ENCODE measurements around the gene DNAH10.
A peak's percentile ranks its signal among the peaks of the same experiment; 100 is the strongest.
"Not testable (repeated sequence)": the region's sequence is repeated elsewhere in the genome, so short reads cannot be mapped to it uniquely, and the experiment has no call there.

DNAH10 gene

DNA sequence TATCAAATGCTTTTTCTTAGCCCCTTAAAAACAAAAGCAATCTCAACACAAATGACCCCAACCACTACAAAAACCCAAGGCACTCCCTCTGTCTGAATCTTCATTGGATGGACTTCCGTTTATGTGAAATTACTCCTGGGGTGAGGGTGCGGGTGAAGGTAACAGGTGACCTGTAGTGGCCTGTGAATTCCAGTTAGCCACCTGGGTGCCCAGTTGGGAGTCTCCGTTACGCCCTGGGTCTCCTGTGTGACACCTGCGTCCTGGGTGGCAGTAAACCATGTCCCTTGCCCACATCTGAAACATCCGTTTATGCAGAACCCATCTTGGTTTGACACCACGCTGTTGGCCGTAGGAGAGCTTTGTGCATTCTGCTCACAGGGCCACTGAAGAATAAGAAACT is 148.0 kb downstream of the DNAH10 start:
- DNase-seq, result no peak

GRCh38 chr12:123910761-123911193 is 148.7 kb downstream of the DNAH10 start:
- no peak for DNase-seq

DNA sequence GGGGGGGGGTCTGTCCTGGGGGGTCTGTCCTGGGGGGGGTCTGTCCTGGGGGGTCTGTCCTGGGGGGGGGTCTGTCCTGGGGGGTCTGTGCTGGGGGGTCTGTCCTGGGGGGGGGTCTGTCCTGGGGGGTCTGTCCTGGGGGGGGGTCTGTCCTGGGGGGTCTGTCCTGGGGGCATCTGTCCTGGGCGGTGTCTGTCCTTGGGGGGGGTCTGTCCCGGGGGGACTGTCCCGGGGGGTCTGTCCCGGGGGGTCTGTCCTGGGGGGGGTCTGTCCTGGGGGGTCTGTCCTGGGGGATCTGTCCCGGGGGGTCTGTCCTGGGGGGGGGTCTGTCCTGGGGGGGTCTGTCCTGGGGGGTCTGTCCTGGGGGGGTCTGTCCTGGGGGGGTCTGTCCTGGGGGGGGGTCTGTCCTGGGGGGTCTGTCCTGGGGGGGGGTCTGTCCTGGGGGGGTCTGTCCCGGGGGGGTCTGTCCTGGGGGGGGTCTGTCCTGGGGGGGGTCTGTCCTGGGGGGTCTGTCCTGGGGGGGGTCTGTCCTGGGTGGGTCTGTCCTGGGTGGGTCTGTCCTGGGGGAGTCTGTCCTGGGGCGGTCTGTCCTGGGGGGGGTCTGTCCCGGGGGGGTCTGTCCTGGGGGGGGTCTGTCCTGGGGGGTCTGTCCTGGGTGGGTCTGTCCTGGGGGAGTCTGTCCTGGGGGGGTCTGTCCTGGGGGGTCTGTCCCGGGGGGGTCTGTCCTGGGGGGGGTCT is 149.7 kb downstream of the DNAH10 start:
- DNase-seq, result not testable (repeated sequence)

- DNase-seq, result peak; percentile 45
Observed at GRCh38 chr12:123912415-123913380, 150.6 kb downstream of the DNAH10 start.

DNA sequence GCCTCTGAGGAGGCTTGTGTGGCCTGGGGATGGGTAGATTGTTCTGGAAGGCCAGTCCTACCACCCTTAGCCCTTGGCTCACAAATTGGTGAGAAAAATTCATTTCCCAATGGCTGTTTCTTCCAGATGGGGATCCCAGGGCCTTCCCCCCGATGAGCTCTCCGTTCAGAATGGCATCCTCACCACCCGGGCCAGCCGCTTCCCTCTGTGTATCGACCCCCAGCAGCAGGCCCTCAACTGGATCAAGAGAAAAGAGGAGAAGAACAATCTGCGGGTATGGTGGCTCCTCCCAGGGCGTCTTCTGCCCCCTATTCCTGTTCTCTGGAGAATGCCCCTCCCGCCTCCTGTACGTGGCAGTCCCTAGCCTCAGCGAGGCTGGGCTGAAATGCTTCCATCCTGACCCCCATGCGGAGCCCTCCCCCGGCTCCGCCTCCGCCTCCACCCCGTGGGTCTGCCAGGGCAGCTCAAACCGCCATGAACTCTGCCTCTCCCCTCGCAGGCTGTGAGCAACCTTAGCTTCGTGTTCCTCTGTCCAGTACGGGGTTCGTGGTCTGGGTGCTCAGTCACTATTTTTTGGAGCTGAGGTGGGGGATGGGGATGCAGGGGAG is 152.7 kb downstream of the DNAH10 start:
- DNase-seq, result no peak

- no peak for DNase-seq
Observed at GRCh38 chr12:123916729-123917128, 154.6 kb downstream of the DNAH10 start.

GRCh38 chr12:123917337-123917850 is 155.3 kb downstream of the DNAH10 start:
- DNase-seq, result no peak

GRCh38 chr12:123919980-123920360 is 157.9 kb downstream of the DNAH10 start:
- no peak for DNase-seq

DNA sequence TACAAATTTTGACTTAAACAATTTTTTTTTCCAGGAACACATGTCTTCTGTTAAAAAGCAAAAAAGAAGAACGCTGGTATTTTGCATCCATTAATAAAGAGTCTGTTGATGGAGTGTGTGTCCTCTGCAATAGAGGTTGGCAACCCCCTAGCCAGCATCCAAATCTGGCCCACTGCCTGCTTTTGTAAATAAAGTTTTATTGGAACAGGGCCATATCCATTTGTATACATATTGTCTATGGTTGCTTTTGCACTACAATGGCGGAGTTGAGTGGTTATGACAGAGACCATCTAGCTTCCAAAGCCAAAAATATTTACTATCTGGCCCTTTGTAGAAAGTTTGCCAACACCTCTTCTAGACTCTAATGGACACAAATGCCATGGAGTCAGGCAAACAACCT is 160.9 kb downstream of the DNAH10 start:
- no peak for DNase-seq

DNA sequence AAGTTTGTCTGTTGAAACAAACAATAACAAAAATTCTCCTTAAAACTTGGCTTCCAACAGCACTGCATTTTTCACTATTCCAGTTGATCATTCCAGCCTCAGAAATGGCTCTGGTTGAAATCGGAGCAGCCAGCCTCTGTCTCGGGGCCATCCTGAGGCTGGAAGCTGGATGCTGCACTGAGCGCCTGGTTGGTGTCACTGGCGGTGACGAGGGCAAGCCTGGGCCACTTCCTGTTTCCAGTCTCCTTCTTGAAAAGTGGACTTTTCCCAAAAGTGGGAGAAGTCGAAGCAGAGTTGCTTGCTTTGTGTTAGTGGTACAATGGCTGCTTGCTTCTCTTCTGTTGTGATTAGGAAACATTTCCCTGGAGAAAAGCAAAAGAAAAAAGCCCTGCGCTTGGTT is 161.8 kb downstream of the DNAH10 start:
- DNase-seq, result no peak

DNA sequence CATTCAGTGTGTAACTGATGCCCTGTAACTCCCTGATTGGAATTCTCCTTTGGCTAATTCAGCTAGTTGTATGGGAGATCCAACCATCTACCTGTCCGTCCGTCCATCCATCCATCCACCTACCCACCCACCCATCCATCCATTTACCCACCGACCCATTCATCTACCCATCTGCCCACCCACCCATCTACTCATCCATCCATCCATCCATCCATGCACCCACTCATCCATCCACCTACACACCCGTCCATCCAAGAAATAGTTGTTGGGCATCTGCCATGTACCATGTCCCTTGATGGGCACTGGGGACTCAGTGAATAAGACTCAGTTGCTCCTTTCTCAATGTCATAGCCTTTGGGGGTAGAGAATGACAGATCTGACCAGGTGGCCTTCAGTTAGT is 162.4 kb downstream of the DNAH10 start:
- DNase-seq, result no peak

DNA sequence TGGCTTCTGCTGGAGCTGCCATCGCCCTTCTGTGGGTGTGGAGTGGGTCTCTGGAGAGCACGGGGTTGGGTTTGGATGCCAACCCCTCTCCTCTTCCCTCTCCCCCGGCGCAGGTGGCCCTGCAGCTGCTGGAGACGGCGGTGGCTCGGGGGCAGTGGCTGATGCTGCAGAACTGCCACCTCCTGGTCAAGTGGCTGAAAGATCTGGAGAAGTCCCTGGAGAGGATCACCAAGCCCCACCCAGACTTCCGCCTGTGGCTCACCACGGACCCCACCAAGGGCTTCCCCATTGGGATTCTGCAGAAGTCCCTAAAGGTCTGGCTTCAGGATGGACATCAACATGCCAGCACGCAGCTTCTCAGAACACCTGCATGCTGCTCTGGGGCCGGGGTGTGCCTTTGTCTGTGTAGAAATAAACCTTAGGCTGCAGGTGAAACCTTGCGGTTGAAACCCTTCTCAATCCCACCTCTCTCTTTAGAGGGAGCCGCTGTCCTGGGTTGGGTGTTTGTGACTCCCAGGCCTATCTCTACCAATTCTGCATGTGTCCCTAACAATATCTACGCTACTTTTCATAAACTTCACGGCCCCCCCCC is 166.3 kb downstream of the DNAH10 start:
- DNase-seq, result no peak

GRCh38 chr12:123928897-123929296 is 166.8 kb downstream of the DNAH10 start:
- DNase-seq, result no peak

GRCh38 chr12:123929946-123930583 is 168.0 kb downstream of the DNAH10 start:
- DNase-seq, result no peak

GRCh38 chr12:123931686-123932321 is 169.7 kb downstream of the DNAH10 start:
- no peak for DNase-seq

GRCh38 chr12:123933214-123933613 is 171.1 kb downstream of the DNAH10 start:
- no peak for DNase-seq

DNA sequence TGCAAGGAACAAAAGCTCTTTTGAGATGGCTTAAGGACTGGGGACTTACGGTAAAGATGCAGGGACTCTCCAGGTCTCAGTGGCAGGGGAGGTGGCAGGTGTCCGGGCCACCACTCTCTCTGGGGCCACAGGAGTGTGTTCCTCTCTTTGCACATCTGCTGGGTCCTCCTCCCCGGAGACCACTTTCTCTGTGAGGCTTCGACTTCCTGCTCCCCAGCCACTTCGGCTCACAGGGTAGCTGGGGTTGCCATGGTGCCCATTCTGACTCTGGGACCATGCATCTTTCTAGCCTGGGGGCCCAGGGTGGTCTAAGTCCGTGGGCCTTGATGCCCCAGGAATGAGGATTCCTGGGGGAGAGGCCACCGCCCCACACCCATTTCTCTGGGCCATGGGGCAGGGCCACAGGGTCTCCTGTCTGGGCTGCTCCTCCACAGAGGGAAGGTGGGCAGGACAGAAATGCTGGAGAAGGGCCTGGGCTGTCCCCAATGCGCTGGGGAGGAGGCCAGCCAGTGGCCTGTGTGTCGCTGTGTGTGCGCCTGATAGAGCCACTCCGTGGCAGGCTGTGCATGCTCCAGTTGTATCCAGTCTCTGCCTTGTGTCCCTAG is 172.0 kb downstream of the DNAH10 start:
- no peak for DNase-seq

GRCh38 chr12:123934829-123935228 is 172.7 kb downstream of the DNAH10 start:
- DNase-seq, result no peak

DNA sequence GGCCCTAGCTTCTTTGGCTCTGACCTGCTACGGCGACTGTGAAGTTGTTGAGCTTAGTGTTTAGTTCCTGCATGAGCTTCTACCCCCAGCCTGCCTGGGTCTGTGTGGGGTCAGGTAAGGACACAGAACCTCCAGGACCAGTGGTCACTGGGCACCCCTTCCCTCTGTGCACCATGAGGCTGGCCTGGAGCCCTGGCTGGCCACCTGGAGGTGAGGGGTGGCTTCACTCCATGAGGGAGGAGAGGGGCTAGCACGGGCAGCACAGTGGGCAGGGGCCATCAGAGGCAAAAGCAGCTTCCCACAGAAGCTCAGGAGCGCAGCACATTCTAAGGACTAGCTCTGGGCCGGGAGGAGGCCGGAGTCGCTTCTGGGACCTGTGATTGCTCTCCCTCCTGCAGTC is 173.9 kb downstream of the DNAH10 start:
- DNase-seq, result no peak

DNA sequence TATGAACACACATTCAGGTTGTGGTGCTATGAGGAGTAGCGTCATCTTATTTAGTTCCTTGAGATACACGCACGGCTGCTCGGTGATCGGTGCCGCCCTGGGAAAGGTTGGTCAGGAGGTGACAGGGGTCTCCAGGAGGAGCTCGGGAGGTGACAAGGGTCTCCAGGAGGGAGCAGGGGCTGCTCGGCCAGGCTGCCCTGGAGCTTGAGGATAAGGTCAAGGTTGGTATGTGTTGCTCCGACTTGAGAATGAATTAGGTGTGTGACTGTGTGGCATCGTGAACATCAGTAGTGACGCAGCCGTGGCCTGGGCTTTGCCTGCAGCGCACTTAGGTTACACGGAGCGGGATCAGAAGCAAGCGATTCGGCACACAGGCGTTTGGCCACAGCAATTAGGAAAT is 174.4 kb downstream of the DNAH10 start:
- DNase-seq, result no peak

DNA sequence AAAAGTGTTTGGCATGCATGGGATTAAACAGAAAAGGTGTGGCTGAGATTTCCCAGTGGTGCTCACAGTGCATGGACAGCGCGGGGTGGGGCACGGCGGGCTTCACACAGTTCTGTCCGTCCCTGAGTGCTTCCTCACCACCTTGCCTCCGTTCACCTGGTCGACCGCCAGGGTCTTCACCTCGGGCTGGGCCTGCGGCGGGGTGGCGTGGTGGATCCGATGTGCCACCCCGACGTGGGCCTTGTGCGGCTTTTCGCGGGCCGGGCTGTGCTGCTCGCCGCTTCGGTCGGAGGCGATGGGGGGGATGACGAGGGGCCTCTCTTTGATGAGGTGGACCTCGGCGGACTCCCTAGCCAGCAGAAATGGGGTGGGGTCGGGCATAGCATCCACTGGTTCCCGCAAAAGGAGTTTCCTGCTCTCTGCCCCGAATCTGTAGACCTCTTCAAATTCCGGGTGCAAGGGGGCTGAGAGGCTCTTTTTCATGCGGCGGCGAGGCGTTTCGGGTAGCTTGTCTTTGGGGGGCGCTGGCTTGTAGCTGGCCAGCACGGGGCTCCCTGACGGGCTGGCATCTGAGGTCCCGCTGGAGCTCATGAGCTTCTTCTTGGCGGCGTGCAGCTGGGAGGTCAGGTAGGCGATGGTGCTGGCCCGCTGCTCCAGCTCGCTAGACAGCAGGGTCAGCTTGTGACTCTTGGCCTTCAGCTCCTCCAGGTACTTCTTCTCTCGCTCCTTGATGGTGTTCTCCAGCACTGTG is 175.0 kb downstream of the DNAH10 start:
- DNase-seq, result no peak

Data from NCI-H2171 (cell line).